OCI-LY1 (cell line): Measurements from ENCODE around the gene FXYD1.

Experiments
- EZH2 ChIP-seq: fragments of 200-600 bp; sonication (generic), shearing (Covaris generic); IDR thresholded peaks from 2 replicates; pipeline ENCODE4 v1.8.0; 2017; ENCODE audit warnings: borderline replicate concordance, mixed run types, mild to moderate bottlenecking, antibody characterized with exemption, low read length, moderate library complexity, mixed read lengths
- TF ChIP-seq, protein P1 (sequence below): fragments of 200-600 bp; sonication (generic), shearing (Covaris generic); IDR thresholded peaks from 2 replicates; pipeline ENCODE4 v1.5.1; 2017; ENCODE audit warnings: mild to moderate bottlenecking, antibody characterized with exemption, low read length, moderate library complexity, mixed read lengths

DNA sequence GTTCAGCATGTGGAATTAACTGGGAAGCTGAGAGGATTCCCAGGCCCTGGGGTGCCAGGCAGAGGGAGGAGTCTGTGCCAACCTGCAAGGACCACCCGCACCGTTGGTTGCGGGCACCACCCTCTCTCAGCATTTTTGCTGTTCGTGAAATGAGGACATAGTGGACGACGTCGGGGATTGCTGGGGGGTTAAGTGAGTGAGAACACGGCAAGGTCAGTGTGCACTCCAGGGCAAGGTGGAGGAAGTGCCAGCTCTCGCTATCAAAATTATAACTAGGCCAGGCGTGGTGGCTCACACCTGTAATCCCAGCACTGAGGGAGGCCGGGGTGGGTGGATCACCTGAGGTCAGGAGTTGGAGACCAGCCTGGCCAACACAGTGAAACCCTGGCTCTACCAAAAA lies 20.8 kb upstream of the FXYD1 start:
- TF ChIP-seq, protein P1, sequence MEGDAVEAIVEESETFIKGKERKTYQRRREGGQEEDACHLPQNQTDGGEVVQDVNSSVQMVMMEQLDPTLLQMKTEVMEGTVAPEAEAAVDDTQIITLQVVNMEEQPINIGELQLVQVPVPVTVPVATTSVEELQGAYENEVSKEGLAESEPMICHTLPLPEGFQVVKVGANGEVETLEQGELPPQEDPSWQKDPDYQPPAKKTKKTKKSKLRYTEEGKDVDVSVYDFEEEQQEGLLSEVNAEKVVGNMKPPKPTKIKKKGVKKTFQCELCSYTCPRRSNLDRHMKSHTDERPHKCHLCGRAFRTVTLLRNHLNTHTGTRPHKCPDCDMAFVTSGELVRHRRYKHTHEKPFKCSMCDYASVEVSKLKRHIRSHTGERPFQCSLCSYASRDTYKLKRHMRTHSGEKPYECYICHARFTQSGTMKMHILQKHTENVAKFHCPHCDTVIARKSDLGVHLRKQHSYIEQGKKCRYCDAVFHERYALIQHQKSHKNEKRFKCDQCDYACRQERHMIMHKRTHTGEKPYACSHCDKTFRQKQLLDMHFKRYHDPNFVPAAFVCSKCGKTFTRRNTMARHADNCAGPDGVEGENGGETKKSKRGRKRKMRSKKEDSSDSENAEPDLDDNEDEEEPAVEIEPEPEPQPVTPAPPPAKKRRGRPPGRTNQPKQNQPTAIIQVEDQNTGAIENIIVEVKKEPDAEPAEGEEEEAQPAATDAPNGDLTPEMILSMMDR, result no peak
- no peak for TF ChIP-seq EZH2
